KMS-11 (cell line): ENCODE results near the gene MAD2L1BP.
"Not testable (repeated sequence)": the region's sequence is repeated elsewhere in the genome, so short reads cannot be mapped to it uniquely, and the experiment has no call there.

Source experiments
- H2AFZ ChIP-seq: fragments of 200-600 bp; sonication (generic); 2 replicates; pipeline ENCODE4 v1.6.1; 2016; ENCODE audit warnings: antibody characterized with exemption, mixed run types, low read depth
- H3K27ac ChIP-seq: fragments of 200-600 bp; sonication (generic); 2 replicates; pipeline ENCODE4 v1.6.1; 2016; ENCODE audit warnings: mild to moderate bottlenecking, mixed run types
- H3K27me3 ChIP-seq: fragments of 200-600 bp; sonication (generic); 2 replicates; pipeline ENCODE4 v1.6.1; 2017; ENCODE audit warnings: mild to moderate bottlenecking, low read depth, mixed run types, moderate library complexity; ENCODE audit not compliant: insufficient read depth
- H3K36me3 ChIP-seq: fragments of 200-600 bp; sonication (generic); 2 replicates; pipeline ENCODE4 v1.6.1; 2017; ENCODE audit warnings: mild to moderate bottlenecking, mixed run types; ENCODE audit not compliant: insufficient read depth
- H3K4me1 ChIP-seq: fragments of 200-600 bp; sonication (generic); 2 replicates; pipeline ENCODE4 v1.6.1; 2016; ENCODE audit warnings: mild to moderate bottlenecking, low read depth, mixed run types; ENCODE audit not compliant: poor library complexity, severe bottlenecking
- H3K4me2 ChIP-seq: fragments of 200-600 bp; sonication (generic); 2 replicates; pipeline ENCODE4 v1.7.0; 2016; ENCODE audit warnings: mild to moderate bottlenecking, mixed run types
- H3K4me3 ChIP-seq: fragments of 200-600 bp; sonication (generic); IDR thresholded peaks from 2 replicates; pipeline ENCODE4 v1.6.1; 2017; ENCODE audit warnings: low read depth, low read length, mixed read lengths; ENCODE audit not compliant: insufficient read depth
- H3K79me2 ChIP-seq: fragments of 200-600 bp; sonication (generic); 2 replicates; pipeline ENCODE4 v1.6.1; 2016; ENCODE audit warnings: low read depth, mixed run types; ENCODE audit not compliant: insufficient read depth
- H3K9ac ChIP-seq: fragments of 200-600 bp; sonication (generic); 2 replicates; pipeline ENCODE4 v1.6.1; 2016; ENCODE audit warnings: mild to moderate bottlenecking, mixed run types
- H4K20me1 ChIP-seq: fragments of 200-600 bp; sonication (generic); 2 replicates; pipeline ENCODE4 v1.6.1; 2016; ENCODE audit warnings: mild to moderate bottlenecking, mixed run types; ENCODE audit not compliant: insufficient read depth
- CTCF ChIP-seq: fragments of 200-600 bp; sonication (generic); conservative IDR thresholded peaks from 2 replicates; pipeline ENCODE4 v1.6.1; 2017; ENCODE audit warnings: low read depth, mild to moderate bottlenecking, antibody characterized with exemption, low read length, moderate library complexity, mixed read lengths

MAD2L1BP gene

GRCh38 chr6:43658161-43658560, 22.5 kb downstream of the MAD2L1BP start:
- no peaks in the 10 kb centered on the region for H3K79me2 ChIP-seq
- no peak for TF ChIP-seq CTCF
- no peaks in the 10 kb centered on the region for H3K27me3 ChIP-seq
- no peak overlapping the region for H3K4me2 ChIP-seq
- H3K36me3 ChIP-seq, result no peaks in the 10 kb centered on the region
- H3K4me3 ChIP-seq, result no peak overlapping the region
- H3K9ac ChIP-seq, result no peak overlapping the region
- H3K4me1 ChIP-seq, result peaks cover 6% of the 10 kb centered on the region
- H3K27ac ChIP-seq, result no peak overlapping the region
- no peak overlapping the region for H2AFZ ChIP-seq
- H4K20me1 ChIP-seq, result no peaks in the 10 kb centered on the region

- H3K9ac ChIP-seq, H2AFZ ChIP-seq, H3K4me3 ChIP-seq, H4K20me1 ChIP-seq, H3K79me2 ChIP-seq, H3K4me2 ChIP-seq, H3K36me3 ChIP-seq, H3K27me3 ChIP-seq, H3K27ac ChIP-seq: not testable (repeated sequence)
- H3K4me1 ChIP-seq, result peaks cover 25% of the 10 kb centered on the region
Observed at GRCh38 chr6:43662948-43663347, 27.3 kb downstream of the MAD2L1BP start.

GRCh38 chr6:43665376-43665775, 29.7 kb downstream of the MAD2L1BP start:
- Histone ChIP-seq H3K27me3 (no peaks in the 10 kb centered on the region), H3K36me3 (no peaks in the 10 kb centered on the region), H3K27ac (no peak overlapping the region), H4K20me1 (no peaks in the 10 kb centered on the region), H3K9ac (no peak overlapping the region), H3K79me2 (no peaks in the 10 kb centered on the region), H2AFZ (no peak overlapping the region), H3K4me3 (no peak overlapping the region), H3K4me1 (peaks cover 49% of the 10 kb centered on the region), H3K4me2 (no peak overlapping the region)
- TF ChIP-seq CTCF, result no peak

GRCh38 chr6:43666196-43666920, 30.7 kb downstream of the MAD2L1BP start:
- H4K20me1 ChIP-seq, result no peaks in the 10 kb centered on the region
- no peaks in the 10 kb centered on the region for H3K36me3 ChIP-seq
- no peaks in the 10 kb centered on the region for H3K27me3 ChIP-seq
- no peak overlapping the region for H3K4me2 ChIP-seq
- H3K9ac ChIP-seq, result no peak overlapping the region
- no peak for TF ChIP-seq CTCF
- H3K4me3 ChIP-seq, result no peak overlapping the region
- no peak overlapping the region for H2AFZ ChIP-seq
- H3K4me1 ChIP-seq, result peaks cover 59% of the 10 kb centered on the region
- H3K27ac ChIP-seq, result no peak overlapping the region
- H3K79me2 ChIP-seq, result no peaks in the 10 kb centered on the region
